Stimulated activated CD8-positive, alpha-beta memory T cell treated with anti-CD3 and anti-CD28 coated beads, Interleukin-15, amount 100 ng/mL, for 4 hours (primary cell): ENCODE data around the gene PLPP4.

ENCODE experiments used
- DNase-seq, 2 donors: peaks; one replicate each; pipeline ENCODE4 v3.0.0-alpha.2; 2020; ENCODE audit warnings: low read depth in 2 of 2

The PLPP4 gene

GRCh38 chr10:120575411-120575810 is 118.4 kb downstream of the PLPP4 start:
- no peak for DNase-seq

- no peak for DNase-seq
These were observed 121.1 kb downstream of the PLPP4 start for GRCh38 chr10:120578134-120578533.

GRCh38 chr10:120578890-120579289 is 121.9 kb downstream of the PLPP4 start:
- no peak for DNase-seq

- no peak for DNase-seq
These were observed 124.2 kb downstream of the PLPP4 start for GRCh38 chr10:120580918-120581895.

- DNase-seq: no peak
These were observed 125.7 kb downstream of the PLPP4 start for GRCh38 chr10:120582753-120583152.

GRCh38 chr10:120583424-120584108 is 126.5 kb downstream of the PLPP4 start:
- DNase-seq: no peak

- no peak for DNase-seq
These were observed 127.8 kb downstream of the PLPP4 start for GRCh38 chr10:120584786-120585185.

- DNase-seq: no peak
These were observed 129.4 kb downstream of the PLPP4 start for GRCh38 chr10:120586471-120586872.

GRCh38 chr10:120587061-120587460 is 130.0 kb downstream of the PLPP4 start:
- DNase-seq: no peak

- DNase-seq: no peak
These were observed 131.3 kb downstream of the PLPP4 start for GRCh38 chr10:120588311-120588710.

- DNase-seq: no peak
These were observed 136.7 kb downstream of the PLPP4 start for GRCh38 chr10:120593693-120594092.

- no peak for DNase-seq
These were observed 140.9 kb downstream of the PLPP4 start for GRCh38 chr10:120597902-120598301.

- no peak for DNase-seq
These were observed 141.4 kb downstream of the PLPP4 start for GRCh38 chr10:120598386-120598785.

- no peak for DNase-seq
These were observed 142.2 kb downstream of the PLPP4 start for GRCh38 chr10:120599200-120599724.

- DNase-seq: no peak
These were observed 144.0 kb downstream of the PLPP4 start for GRCh38 chr10:120600871-120601649.

GRCh38 chr10:120601999-120602398 is 145.0 kb downstream of the PLPP4 start:
- no peak for DNase-seq

- DNase-seq: no peak
These were observed 148.4 kb downstream of the PLPP4 start for GRCh38 chr10:120605410-120605809.

GRCh38 chr10:120606051-120606764 is 149.2 kb downstream of the PLPP4 start:
- DNase-seq: no peak

GRCh38 chr10:120607016-120607709 is 150.1 kb downstream of the PLPP4 start:
- DNase-seq: no peak
